SK-N-DZ (cell line): ENCODE measurements around the gene NAP1L4.

Source experiments
- DNase-seq: peaks from one replicate; pipeline ENCODE4 v3.0.0-alpha.2; 2015; ENCODE audit warnings: low spot score

NAP1L4 gene

DNA sequence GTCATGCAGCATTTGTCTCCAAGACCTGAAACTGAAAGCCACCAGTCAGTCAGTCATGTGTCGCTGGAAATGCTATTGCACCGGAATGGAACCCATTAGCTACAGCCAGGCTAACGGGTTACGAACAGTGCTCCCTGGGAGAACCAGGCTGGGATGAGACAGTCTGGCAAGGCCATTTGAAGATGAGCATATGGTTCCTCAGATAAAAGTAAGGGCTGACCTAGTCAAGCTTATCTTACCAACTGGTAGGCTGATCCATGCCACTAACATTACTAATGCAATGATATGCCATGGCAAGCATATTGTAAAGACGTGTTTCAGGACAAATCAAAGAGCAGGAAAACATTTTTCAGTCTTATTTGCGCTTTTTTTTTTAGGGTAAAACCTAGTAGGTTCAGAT, 28.4 kb downstream of the NAP1L4 start:
- DNase-seq, result no peak

DNA sequence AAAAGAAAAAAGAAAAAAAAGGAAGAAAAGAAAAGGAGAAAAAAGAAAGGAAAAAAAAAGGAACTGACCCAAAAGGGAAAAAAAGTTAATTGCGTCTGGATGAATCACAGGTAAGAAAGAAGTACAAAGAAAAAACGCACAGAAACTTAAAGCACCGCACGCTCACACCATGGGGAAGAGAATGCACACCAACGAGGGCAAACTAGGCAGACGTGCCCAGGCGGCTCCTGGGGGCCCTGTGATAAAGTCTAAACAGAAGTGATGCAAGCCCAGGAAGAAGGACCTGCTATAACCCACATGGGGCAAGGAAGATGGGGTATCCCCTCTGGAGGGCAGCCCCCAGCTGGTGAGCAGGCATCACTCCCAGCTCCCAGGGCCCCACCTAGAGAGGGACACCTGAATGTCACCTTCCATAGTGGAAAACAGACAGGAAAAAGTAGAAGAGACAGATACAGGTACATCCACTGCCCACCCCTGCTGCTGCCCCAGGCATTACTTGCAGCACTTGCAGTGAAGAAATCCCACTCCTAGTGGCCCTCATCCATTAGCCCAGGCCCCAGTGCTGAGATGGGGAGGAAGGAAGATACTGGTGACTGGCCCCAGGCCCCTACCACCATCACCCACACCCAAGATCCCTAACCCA, 28.9 kb downstream of the NAP1L4 start:
- DNase-seq, result no peak

DNA sequence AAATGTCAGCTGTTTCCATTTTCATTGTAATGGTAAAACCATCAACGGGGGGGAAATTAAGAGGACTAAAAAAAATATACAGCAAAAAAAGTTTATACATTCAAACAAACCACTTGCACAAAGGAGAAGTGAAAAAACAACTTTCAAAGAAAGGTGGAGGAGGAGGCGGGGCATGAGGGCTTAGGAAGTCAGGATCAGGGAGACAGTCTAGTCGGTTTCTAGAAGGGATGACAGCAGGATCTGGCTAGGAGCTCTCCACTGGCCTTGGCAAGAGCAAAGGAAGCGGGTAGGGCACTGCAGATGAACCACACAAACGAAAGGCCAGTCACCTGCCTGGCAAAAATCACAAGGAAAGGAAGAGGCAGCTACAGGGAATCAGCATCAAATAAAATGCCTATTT, 31.0 kb downstream of the NAP1L4 start:
- no peak for DNase-seq

DNA sequence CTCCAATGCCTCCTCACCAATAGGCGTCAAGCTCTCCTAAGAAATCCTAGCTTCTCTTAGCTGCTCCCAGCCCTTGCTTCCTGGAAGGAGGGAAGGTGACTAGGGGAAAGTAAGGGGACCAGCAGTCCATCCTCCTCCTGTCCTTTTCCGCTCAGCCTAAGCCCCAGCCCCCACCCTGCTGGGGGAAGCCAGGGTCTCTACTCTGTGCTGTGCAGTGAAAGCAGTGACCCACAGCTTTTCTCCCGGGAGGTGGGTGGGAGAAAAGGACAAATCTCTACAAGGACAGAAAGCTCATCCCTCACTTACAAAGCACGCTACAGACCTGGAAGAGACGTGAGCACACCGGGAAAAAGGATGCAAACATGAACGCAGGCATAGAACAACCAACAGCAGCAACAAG, 32.0 kb downstream of the NAP1L4 start:
- no peak for DNase-seq

DNA sequence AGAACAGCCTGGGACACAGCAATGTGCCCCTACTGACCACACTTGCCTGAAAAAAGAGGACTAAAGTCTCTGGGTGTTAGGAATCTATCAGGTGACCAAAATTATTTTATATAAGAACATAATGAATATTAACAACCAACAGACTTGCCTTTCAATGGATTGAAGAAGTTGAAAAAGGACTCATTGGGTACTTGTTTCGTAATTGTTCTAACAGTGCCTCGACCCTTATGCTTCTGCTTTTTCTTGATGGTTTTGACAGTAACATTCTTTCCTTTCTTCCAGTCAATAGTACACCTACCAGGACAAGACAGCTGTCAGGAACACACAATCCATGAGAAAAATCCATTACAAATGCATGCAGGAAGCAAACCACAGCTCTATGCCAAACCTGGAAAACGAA, 33.9 kb downstream of the NAP1L4 start:
- DNase-seq, result no peak

DNA sequence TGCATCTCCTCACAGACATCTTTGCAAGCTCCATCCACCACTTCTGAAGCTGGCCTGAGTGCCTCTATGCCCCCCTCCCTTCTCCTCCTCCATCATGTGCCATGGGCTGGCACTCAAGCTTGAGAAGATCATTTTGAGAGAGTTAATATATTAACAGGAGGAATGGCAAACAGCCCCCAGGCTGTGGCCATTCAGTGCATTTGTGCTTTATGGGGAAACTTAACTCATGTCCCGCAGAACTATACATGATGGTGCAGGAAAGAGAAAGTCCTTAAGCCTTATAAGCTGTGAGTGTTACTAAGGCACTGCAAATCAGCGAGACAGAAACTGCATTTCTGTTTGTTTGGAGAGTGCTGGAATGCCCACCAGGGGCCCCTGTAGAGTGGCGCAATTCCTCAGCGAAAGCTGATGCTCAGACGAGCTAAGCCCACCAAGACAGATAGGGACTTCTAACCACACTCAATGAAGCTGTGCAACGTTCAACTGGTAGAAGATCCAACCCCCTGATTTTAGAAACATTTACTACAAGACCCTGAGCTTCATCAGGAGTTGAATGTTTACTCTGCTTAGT, 36.1 kb downstream of the NAP1L4 start:
- no peak for DNase-seq

DNA sequence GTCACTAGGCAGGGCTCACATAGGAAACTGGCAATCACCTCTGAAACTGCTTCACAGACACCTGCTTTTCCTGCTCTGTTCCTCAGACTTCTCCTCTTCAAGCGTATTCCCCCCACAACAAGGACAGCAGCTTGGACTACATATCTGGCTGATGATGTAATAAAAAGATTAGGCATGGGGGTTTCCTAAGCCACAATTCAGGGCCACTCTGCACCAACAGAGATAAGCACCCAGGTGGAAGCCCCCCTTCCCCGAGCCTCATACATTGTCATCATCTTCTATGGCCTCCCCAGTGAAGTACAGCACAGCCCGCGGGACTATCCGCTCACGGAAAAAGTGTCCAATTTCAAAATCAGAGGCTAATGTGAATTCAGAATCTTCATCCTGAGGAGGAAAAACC, 37.9 kb downstream of the NAP1L4 start:
- DNase-seq, result no peak

DNA sequence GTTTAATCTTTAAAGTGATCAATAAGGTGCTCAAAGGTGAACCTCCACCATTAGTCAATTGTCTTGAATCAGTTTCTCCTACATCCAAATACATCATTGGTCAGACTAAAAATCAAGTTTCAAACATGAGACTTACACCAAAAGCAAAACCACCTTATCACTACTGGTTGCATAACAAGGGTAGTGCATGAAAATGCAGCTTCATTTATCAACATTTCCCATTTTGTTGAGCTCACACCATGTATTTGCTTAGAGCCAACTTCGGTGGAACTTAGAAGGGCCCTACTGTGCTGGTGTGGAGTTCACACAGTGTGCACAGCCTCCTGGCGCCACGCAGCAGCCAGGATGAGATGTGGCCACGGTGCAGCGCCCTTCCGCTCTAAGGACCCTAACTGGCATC, 39.8 kb downstream of the NAP1L4 start:
- no peak for DNase-seq

DNA sequence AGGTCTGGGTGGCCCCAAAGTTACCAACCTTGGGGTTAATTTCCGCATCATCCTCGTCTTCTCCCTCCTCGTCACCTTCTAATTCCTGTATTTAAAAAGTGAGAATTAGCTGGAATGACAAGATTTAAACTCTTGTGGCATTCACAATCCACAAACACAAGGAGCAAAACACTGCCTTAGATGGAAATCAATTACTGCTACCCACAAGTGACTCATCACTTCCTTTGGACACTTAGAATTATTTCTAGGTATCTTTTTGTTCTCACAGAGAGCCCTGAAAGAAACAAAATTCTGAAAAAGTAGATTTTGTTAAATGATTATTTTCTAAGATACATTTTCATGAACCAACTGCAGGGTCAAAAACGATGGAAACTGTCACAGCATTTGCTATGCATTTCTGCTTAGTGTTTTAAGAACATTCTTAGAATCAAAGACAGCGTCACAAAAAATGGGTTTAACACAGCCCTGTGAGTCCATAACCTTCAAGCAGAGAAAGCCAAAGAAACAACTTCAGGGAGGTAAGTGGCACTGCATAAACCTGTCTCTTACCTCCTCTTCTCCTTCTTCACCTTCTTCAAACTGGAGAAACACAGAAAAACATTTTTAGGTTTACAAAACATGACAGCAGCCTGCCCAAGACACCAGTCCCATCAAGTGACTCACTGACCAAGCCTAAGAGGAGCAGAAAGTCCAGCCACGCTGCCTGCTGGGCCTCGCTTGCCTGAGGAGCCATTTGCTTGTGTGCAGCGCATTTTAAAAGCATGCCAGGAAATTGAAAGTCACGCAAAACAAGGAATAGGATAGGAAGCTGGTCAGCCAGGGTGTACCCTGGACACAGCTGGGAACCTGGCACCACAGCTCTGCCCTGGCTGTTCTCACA, 40.7 kb downstream of the NAP1L4 start:
- no peak for DNase-seq

DNA sequence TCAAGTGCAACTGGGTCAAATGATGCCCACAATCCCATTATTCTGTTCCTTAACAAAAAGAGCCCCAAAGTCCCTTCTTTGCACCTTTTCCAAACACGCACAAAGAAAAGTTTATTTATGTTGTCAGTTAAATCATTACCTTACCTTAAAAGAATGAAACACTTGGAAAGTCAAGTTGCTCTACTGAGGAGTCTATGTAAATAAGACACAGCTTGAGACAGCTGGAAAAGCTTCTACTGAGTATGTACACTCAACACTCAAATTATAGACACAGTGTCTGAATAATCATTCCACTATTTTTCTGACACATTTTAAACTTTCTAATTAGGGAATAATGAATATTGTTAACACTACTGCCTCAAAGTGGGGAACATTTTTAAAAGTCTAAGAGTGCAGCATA, 41.3 kb downstream of the NAP1L4 start:
- no peak for DNase-seq

DNA sequence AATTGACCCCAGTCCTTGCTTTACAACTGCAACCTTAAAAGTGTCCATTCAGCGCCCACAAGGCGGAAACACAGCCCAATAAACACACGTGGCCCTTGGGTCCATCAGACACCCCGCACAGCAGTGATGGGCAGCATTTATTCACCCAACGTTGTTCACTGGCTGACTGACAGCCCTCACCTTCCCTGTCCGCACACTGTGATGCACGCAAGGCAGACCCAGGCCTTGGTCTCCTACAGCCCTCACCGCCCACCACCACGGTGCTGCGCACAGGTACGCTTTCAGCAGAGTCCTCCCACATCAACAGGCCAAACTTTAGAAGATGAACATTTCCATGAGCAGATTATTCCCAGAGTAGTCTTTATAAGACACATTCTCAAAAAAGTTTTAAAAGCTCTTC, 42.2 kb downstream of the NAP1L4 start:
- no peak for DNase-seq

DNA sequence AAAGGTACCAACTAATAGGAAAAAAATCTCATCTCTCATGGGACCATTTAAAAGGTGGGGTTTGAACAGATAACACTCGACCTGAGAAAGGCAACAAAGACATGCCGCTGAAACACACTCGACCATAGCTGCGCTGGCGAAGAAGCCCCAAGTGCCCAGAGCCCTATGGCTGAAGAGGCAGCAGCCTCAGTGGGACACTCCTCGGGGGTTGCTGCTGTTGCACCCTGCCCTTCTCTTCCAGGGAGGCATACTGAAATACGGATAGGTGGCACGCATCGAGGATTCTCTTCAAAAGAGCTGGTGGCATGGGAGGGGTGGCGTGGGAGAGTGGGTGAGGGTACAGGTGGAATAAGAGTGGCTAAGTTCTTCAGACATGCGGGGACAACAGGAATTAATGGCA, 44.4 kb downstream of the NAP1L4 start:
- DNase-seq, result no peak

DNA sequence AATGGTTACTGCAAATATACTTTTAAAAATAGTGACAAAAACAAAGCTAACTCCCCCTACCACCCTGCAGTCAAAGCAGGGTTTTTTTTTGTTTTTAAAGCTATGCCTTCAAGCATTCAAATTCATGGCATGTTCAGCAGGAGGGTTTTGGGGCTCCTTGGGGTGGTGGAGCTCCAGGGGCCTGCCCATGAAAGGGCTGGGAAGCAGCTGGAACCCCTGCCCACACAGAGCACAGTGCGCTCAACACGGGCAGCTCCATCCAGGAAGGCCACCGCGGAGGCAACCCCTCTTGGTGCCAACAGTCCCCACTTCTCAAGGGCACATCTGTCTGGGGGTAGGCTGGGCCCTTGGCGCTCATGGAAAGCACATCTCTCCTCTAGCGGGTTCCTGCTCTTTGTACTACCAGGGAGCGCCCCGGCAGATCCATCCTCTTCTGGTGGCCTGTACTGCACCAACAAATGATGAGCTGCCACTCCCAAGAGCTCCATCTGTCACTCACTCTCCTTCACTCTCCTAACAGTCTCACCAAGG, 46.3 kb downstream of the NAP1L4 start:
- no peak for DNase-seq

DNA sequence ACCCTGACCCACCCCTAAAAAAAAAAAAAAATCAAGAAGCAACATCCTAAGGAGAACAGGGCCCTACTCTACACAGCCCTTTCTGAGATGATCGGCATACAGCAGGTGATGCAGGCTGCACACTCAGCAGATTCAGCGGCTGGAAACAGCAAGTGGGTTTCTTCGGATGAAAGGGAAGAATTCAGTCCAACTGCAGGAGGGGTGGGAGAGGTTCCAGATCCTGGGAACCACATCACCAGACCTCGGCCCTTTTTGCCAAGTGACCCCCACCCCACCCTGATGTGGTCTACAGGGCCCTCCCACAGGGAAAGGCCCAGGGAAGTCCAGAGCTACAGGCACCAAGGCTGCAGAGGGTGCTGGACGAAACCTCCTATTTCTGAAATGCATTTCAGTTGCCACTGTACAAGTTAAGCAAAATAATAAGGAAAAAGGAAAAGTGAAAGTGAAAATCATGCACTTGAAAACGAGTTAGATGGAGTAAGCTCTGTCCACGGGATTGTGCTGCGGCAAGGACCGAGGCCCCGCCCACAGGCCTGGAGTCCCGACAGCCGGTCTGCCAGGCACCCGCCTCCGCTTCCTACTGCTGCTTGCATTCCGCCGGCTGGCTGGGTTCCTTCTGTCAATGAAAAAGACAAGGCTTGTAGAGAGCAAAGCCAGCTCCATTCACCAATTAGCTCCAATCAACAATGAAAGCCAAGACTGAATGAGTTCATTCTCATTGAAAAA, 46.9 kb downstream of the NAP1L4 start:
- no peak for DNase-seq

DNA sequence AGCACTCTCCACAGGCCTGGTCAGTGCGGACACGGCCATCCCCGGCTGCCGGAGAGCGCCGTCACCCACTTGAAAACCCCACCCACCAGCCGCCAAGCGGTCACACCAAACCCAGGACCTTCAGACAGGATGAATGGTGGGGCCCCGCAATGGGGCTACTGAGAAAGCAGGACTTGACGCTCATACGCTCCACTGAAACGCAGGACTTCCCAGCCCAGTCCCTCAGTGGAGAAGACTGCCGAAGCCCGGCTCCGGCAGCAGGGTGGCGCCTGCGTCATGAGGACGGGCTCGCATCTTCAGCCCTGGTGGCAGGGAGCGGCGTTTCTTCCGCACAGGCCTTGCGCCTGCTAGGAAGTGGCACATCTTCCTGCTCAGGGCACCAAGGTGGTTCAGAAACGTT, 47.6 kb downstream of the NAP1L4 start:
- DNase-seq, result no peak

DNA sequence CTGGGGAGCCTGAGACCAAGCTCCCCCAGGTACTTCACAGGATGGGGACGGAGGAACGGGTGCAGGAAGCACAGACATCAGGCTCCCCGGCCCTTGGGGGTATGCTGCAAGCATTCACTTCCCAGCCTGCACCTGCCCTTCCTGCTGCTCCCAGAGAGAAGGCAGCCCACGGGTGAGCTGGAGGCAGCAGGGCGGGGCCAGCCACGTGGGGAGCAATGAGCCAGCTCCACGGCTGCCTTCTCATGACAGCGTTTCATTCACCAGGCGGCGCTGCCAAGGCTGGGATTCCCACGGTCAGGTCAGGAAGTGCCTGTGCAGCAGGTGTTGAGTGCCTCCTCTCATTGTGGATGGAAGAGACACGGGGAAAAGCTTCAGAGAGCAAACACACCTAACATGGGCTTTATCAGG, 48.4 kb downstream of the NAP1L4 start:
- DNase-seq, result no peak

DNA sequence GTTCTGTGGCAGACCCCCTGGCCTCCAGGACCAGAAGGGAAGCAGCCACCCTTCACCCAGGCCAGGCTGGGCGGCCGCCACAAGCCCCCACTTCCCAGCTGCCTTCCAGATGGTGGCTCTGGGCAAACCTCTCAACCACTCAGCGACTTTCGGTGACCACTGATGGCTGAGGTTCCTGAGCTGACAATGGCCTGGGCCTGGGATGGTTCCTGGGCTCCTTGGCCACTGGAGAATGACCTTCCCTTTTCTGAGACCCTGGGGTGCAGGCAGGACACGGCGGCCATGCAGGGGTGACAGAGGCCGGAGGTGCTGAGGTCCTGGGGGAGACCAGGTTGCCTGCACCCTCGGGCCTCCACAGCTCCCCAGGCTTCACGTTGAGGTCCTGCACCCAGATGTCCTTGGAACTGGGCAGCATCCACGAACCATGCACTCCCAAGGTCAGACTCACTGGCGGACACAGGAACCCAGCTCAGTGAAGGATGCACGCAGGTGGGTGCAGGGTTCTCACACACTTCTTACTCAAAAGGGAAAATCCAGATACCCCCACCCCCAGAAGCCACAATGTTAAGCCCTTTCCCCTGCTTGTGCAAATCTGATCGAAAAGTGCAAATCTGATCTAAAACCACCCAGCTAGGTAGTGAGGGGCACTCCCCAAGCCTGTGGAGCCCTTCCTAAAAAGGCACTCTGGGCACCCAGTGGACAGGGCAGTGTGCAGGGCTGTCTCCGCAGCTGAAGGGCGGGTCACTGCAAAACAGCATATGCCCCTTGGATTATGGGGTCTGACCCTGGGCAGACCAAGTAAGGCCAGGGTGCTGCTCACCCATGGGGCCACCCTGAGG, 49.0 kb downstream of the NAP1L4 start:
- DNase-seq, result no peak

DNA sequence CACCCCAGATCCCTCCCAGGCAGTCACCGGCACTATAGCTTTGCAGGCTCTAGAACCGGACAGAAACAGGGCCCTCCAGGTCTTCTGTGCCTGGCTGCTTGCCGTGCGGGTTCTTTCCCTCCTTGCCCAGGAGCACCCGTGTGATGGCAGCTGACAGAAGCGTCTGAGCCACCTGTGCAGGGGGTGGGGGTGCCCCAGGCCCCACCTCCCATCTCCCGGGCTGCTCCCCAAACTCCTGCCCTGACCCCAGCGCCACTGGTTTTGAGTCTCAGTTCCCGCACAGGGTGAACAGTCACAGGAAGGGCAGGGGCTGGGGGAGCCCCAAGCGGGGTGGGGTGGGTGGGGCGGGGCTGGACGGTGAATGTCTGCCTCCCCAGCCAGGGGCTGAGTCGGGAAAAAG, 49.7 kb downstream of the NAP1L4 start:
- DNase-seq, result no peak

DNA sequence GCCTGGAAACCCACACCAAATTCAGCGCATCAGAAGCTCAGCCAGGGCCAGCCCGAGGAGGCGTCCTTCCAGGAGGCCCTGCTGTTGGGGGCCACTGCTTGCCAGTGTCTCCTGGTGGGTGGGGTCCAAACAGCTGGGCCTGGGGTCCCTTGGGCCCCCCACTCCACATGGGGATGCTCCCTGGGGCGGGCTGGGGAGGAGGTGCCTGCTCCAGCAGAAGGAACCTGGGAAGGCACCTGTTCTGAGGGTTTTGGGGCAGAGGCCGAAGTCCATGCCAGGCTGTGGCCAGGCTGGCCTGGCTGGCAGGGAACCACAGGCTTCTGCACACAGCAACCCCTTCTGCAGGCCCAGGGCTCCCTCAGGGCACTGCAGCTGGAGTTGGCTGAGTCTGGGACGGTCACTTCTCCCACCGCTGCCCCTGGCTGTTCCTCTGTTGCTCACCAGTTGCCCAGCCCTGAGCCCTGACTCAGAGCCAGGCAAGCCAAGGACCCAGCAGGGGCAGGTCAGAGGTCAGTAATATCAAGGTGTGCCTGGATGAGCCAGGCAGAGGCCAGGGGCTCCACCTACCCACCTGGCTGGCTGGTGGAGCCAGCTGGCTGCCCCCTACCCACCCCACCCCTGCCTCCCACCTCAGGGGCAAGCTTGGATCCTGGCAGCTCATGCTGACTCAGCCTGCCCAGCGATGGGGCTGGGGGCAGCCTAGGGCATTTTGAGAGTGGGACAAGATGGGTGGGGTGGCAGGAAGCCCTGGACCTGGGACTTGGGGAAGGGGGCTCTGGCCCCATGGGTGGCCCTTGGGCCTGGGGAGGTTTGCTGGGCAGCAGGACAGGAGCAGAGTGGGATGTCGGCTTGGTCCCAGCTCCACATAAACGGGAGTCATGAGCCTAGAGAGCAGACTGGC, 51.0 kb downstream of the NAP1L4 start:
- no peak for DNase-seq
